D721Med (cell line): ENCODE results near the gene PDE11A.

Experiments
- DNase-seq: peaks from one replicate; pipeline ENCODE4 v3.0.0; 2011; ENCODE audit warnings: low spot score; ENCODE audit not compliant: insufficient read length
- FAIRE-seq: peaks from 2 replicates; lab custom pipeline; 2011; peaks lifted over from hg19 to GRCh38; lab: Jason Lieb, UNC
- TF ChIP-seq, protein P1 (sequence below): IDR thresholded peaks from 2 replicates; pipeline ENCODE4 v1.5.1; 2012; ENCODE audit warnings: mild to moderate bottlenecking, control low read depth; ENCODE audit not compliant: insufficient read depth; ENCODE audit errors: missing control alignments

PDE11A gene

DNA sequence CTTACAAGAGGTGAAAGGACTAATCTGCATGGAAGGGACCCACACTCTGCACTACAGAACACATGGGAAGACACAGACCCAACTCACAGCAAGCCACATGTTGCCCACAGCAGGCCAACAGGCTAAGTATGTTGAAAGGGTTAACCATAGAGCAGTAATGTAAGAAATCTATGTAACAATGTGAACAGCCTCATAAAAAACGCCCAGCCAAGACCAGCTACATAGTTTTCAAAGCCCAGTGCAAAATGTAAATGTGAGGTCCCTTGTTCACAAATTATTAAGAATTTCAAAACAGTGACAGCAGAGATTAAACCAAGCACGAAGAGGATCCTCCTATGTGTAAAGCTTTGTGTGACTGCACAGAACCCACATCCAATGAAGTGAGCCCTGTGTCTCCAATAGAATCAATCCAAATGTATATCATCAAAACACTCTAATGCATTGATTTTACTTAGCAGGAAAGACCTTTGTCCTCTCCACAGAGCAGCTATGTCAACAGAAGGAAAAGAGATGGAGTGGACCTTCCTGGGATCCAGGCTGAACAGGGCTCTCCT, 469.9 kb downstream of the PDE11A start:
- FAIRE-seq (no peak), DNase-seq (no peak)
- TF ChIP-seq, protein P1, sequence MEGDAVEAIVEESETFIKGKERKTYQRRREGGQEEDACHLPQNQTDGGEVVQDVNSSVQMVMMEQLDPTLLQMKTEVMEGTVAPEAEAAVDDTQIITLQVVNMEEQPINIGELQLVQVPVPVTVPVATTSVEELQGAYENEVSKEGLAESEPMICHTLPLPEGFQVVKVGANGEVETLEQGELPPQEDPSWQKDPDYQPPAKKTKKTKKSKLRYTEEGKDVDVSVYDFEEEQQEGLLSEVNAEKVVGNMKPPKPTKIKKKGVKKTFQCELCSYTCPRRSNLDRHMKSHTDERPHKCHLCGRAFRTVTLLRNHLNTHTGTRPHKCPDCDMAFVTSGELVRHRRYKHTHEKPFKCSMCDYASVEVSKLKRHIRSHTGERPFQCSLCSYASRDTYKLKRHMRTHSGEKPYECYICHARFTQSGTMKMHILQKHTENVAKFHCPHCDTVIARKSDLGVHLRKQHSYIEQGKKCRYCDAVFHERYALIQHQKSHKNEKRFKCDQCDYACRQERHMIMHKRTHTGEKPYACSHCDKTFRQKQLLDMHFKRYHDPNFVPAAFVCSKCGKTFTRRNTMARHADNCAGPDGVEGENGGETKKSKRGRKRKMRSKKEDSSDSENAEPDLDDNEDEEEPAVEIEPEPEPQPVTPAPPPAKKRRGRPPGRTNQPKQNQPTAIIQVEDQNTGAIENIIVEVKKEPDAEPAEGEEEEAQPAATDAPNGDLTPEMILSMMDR = no peak

DNA sequence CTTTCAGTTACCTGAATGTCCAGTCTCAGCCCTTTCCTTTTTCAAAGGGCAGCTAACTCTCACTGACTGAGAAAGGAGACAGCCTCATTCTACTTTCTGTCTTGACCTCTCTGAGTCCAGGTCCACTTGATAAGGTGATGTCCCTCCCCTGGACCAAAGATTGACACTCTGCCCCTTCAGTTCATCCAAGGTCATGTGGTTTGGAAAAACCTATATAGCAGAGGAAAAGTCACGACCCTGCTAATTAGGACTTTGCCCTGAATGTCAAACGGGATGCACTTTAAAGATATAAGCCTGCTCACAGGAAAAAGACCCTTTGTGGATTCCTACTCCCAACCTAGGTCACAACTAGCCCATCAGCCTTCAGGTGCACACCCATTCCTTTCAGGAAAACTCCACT, 471.7 kb downstream of the PDE11A start:
- no peak for FAIRE-seq
- TF ChIP-seq, protein P1 = no peak
- DNase-seq = no peak

DNA sequence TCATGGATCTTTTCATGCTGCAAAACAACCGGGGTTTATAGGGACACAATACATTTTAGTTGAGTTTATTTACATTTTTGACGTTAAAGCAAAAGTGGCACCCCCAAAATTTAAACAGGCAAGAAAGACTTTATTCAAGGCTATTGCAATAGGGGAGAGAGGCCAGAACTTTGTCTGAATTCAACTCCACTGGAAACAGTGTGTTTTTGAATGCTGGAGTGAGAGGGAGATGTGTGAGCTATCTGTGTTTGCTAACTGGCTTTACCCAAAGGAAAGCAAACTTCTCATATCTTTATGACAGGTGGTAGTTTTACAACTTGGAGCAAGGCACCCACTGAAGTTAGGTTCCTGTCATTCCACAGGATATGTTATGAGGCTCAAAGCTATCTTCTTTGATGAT, 472.6 kb downstream of the PDE11A start:
- DNase-seq (no peak), FAIRE-seq (no peak)
- TF ChIP-seq, protein P1 = no peak

DNA sequence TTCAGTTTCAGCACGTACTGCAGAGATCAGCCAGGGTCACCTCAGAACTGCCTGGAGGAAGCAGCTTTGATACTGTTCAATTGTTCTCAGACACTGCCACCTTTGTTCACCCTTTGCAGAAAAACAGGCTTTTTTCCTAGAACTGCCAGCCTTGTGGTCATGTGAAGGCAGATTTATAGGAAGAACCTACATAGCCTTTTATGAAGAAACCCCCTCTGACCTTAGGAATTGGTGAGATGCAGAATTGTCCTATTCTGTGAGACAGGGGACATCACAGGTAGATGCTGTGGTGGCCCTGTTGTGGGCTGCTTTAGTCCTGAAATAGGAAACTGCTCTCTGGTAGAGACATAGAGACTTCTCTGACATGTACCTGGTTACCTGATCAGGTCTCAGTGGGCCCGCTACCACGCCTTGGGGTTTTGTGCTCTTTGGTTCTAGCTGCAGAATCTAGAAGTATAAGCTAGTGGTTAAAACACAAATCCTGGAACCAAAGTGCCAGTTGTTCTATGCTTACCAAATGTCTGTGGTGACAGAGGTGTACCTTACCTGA, 473.4 kb downstream of the PDE11A start:
- DNase-seq = no peak
- no peak for FAIRE-seq
- TF ChIP-seq, protein P1 = no peak

DNA sequence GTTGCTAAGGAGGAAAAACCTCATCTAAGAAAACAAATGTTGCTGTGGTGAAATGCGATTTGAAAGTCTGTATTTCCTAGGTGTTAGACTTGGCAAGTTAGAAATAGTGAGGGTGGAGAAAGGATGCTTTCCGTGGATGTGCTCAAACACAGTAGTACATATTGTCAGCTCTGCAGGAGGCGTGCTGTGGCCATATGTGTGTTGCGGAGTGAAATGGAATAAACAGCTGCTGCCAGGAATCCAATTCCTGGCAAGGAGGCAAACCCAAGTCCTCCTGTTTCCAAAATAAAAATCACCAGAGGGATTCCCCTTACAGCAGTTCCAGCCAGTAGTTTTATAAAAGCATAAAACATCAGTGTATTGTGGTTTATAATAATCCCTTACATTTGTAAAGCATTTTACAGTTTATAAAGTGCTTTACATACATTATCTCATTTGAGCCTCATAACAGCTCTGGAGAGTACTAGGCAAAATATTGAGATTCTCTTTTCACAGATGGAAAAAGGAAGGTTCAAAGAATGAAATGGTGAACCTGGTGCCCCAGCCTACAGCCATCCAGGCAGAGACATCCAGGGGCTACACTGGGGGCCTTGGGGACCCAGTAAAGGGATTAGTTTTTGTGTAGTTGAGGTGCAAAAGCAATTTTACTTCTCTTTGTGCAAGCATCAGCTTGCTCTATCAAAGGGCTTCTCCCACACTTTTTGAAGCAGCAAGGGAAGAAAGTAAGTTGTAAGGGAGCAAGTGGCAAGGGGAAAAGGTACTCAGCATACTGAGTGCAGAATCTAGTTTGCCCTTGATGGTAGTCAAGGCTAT, 474.0 kb downstream of the PDE11A start:
- no peak for DNase-seq

DNA sequence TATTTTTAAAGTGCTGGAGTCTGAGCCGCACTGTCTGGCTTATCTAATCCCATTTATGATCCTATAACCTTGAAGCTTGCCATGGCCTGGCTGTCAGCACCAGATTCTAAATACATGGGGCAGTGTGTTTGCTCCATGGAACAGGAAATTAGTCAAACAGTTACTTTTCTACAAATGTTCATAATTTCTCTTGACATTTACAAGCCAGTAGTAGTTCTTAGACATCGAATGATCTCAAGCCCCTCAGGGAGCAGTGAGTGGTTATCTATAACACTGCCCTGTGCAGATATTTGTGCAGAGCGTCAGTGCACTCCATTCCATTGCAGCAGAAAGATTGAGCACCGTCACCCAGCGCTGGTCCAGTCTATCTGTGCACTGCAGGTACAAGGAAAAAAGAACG, 474.8 kb downstream of the PDE11A start:
- no peak for FAIRE-seq
- TF ChIP-seq, protein P1 = no peak
- no peak for DNase-seq

More for the DNA sequence above, 474.0 kb downstream of the PDE11A start:
- FAIRE-seq = no peak
- TF ChIP-seq, protein P1 = no peak

DNA sequence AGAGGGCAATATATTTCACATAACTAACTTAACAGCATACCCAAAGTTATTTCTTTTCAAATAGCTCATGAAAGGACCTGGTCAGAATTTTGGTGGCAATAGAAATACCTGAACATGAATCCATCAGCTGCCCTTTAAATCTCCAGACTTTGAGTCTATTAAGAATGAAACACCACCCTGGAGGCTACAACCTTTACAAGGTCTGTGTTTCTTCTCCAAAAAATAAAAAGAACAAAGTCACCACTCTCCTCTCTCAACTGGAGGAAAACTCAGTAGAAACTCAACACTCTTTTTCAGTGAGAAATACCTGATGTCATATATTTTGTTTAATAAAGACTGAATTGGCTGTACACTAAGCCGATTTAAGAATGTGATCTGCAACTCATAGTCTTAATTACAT, 475.7 kb downstream of the PDE11A start:
- FAIRE-seq (no peak), DNase-seq (no peak)
- TF ChIP-seq, protein P1 = no peak
